ENCODE data around the gene QPRT.

GRCh38 chr16:29651774-29652349, 27.1 kb upstream of the QPRT start:
- TF ChIP-seq CTCF (IDR thresholded peaks at IDR 0.05) (no peak), TCF7L2 (IDR thresholded peaks at IDR 0.05; ENCODE audit: low read depth, low read length) (no peak), POLR2AphosphoS5 (IDR thresholded peaks at IDR 0.05; ENCODE audit: low read depth, low read length) (no peak)
